ENCODE measurements around the gene LRCH4. TPM values are rescaled to one million over a fixed set of nuclear protein-coding genes. Genes with fewer than 3 reads are reported as not detected.

LRCH4 gene
- total and polyA plus RNA-seq, 2 donors (not counting 1 experiment from before 2014, with no cell fraction given), result 288 to 289 TPM

GRCh38 chr7:100571829-100572116 lies 14.2 kb downstream of the LRCH4 start:
- H3K4me2 ChIP-seq (replicated peaks; ENCODE audit: low read depth, low read length, poor library complexity, severe bottlenecking), result no peak overlapping the region
- Mint-ChIP-seq H3K27me3 (no peaks in the 10 kb centered on the region), H3K4me1 (peaks cover 37% of the 10 kb centered on the region), H3K4me3 (peak overlapping the region; percentile 34), H3K9me3 (ENCODE audit: insufficient read depth) (no peaks in the 10 kb centered on the region), H3K27ac (no peak overlapping the region)
- H3K4me3 ChIP-seq (ENCODE audit: control extremely low read depth in 1 of 5, extremely low read depth in 1 of 5, insufficient read depth in 1 of 5, low read depth in 2 of 5, low read length in 4 of 5), result no peak overlapping the region
- H2AFZ ChIP-seq (ENCODE audit: insufficient read depth, low read depth, low read length, poor library complexity, severe bottlenecking), result no peak overlapping the region
- H3K36me3 ChIP-seq (replicated peaks in 1 of 2; ENCODE audit: control extremely low read depth in 1 of 2, control insufficient read depth in 1 of 2, extremely low read depth in 1 of 2, insufficient read depth in 2 of 2, low read length in 1 of 2), result peaks cover 0 to 28% of the 10 kb centered on the region in 2 experiments
- ChIA-PET POLR2A (interaction anchor here (0.6 kb wide), 1 partner anchor 450 kb away, joined by 5 read pairs; no protein-coding TSS in a partner anchor), CTCF (interaction anchor here (1.0 to 1.7 kb wide), 4 partner anchors 10 to 280 kb away, joined by 4 to 7 read pairs (median 4); partner anchors contain the start of gene SLC12A9)
- H3K79me2 ChIP-seq (ENCODE audit: control insufficient read depth, insufficient read depth, low read length), result no peaks in the 10 kb centered on the region
- H3K27me3 ChIP-seq (replicated peaks in 1 of 4; ENCODE audit: control extremely low read depth in 1 of 4, control insufficient read depth in 3 of 4, insufficient read depth in 4 of 4, low read length in 3 of 4), result no peaks in the 10 kb centered on the region
- no peaks in the 10 kb centered on the region for H3K9me3 ChIP-seq (ENCODE audit: control extremely low read depth in 1 of 3, control insufficient read depth in 2 of 3, insufficient read depth in 1 of 3, low read length in 2 of 3)
- no peak overlapping the region for H3K9ac ChIP-seq (ENCODE audit: low read length)
- H3K4me1 ChIP-seq (ENCODE audit: control insufficient read depth in 2 of 2, insufficient read depth in 2 of 2, low read length in 2 of 2), result peaks cover 39 to 49% of the 10 kb centered on the region in 2 donors
- TF ChIP-seq CTCF (IDR thresholded peaks at IDR 0.05), result no peak
- TF ChIP-seq EZH2 (IDR thresholded peaks at IDR 0.05; ENCODE audit: borderline replicate concordance, insufficient read depth, low read depth, low read length, poor library complexity, severe bottlenecking), result no peak
- peaks cover 44% of the 10 kb centered on the region for H4K20me1 ChIP-seq (ENCODE audit: control insufficient read depth, insufficient read depth, low read length, poor library complexity, severe bottlenecking)
- DNase-seq (no peak), ATAC-seq (ENCODE audit: low read depth) (no peak)
- H3K27ac ChIP-seq (ENCODE audit: low read length in 2 of 2), result no peak overlapping the region
- 100% methylated on average over 2 of the region's 2 CpGs for whole genome bisulfite sequencing (ENCODE audit: insufficient coverage)
- intact Hi-C loops (cut with micrococcal nuclease), result no loop called here

GRCh38 chr7:100570954-100571828 lies 14.7 kb downstream of the LRCH4 start:
- intact Hi-C loops (cut with micrococcal nuclease), result loop anchor here (1.0 kb wide), 1 partner anchor 12 kb away; no protein-coding TSS in a partner anchor
- CTCF ChIA-PET, result interaction anchor here (0.6 to 1.7 kb wide), 7 partner anchors 9 to 488 kb away, joined by 3 to 8 read pairs (median 5); partner anchors contain the start of gene SLC12A9
- WGBS (ENCODE audit: insufficient coverage), result 91% methylated on average over 22 of the region's 26 CpGs

More at GRCh38 chr7:100570954-100571828, 14.7 kb downstream of the LRCH4 start:
- H3K4me1 Mint-ChIP-seq, result peaks cover 37% of the 10 kb centered on the region
- H3K27me3 Mint-ChIP-seq, result no peaks in the 10 kb centered on the region
- Histone ChIP-seq H3K27me3 (replicated peaks in 1 of 4; ENCODE audit: control extremely low read depth in 1 of 4, control insufficient read depth in 3 of 4, insufficient read depth in 4 of 4, low read length in 3 of 4) (no peaks in the 10 kb centered on the region), H3K9ac (ENCODE audit: low read length) (no peak overlapping the region), H3K79me2 (ENCODE audit: control insufficient read depth, insufficient read depth, low read length) (no peaks in the 10 kb centered on the region), H3K4me2 (replicated peaks; ENCODE audit: low read depth, low read length, poor library complexity, severe bottlenecking) (peak overlapping the region; percentile 85), H3K36me3 (replicated peaks in 1 of 2; ENCODE audit: control extremely low read depth in 1 of 2, control insufficient read depth in 1 of 2, extremely low read depth in 1 of 2, insufficient read depth in 2 of 2, low read length in 1 of 2) (peaks cover 0 to 22% of the 10 kb centered on the region in 2 experiments), H4K20me1 (ENCODE audit: control insufficient read depth, insufficient read depth, low read length, poor library complexity, severe bottlenecking) (peaks cover 38% of the 10 kb centered on the region), H3K27ac (ENCODE audit: low read length in 2 of 2) (no peak overlapping the region), H3K4me3 (ENCODE audit: control extremely low read depth in 1 of 5, extremely low read depth in 1 of 5, insufficient read depth in 1 of 5, low read depth in 2 of 5, low read length in 4 of 5) (no peak overlapping the region), H3K4me1 (ENCODE audit: control insufficient read depth in 2 of 2, insufficient read depth in 2 of 2, low read length in 2 of 2) (peaks cover 39 to 49% of the 10 kb centered on the region in 2 donors), H2AFZ (ENCODE audit: insufficient read depth, low read depth, low read length, poor library complexity, severe bottlenecking) (no peak overlapping the region), H3K9me3 (ENCODE audit: control extremely low read depth in 1 of 3, control insufficient read depth in 2 of 3, insufficient read depth in 1 of 3, low read length in 2 of 3) (no peaks in the 10 kb centered on the region)
- no peak for TF ChIP-seq CTCF (IDR thresholded peaks at IDR 0.05)
- TF ChIP-seq EZH2 (IDR thresholded peaks at IDR 0.05; ENCODE audit: borderline replicate concordance, insufficient read depth, low read depth, low read length, poor library complexity, severe bottlenecking), result no peak
- no peak for ATAC-seq (ENCODE audit: low read depth)
- peak overlapping the region; percentile 60 for H3K4me3 Mint-ChIP-seq
- no peaks in the 10 kb centered on the region for H3K9me3 Mint-ChIP-seq (ENCODE audit: insufficient read depth)
- H3K27ac Mint-ChIP-seq, result no peak overlapping the region
- no peak for DNase-seq
- POLR2A ChIA-PET, result interaction anchor here (0.5 to 1.0 kb wide), 3 partner anchors 13 to 450 kb away, joined by 3 to 6 read pairs (median 5); no protein-coding TSS in a partner anchor
